B cell (primary cell): Measurements from ENCODE around the gene DPT.

Experiments used
- CTCF ChIP-seq: fragments of 200-600 bp; IDR thresholded peaks from one replicate; pipeline ENCODE4 v1.8.0; 2022; ENCODE audit warnings: antibody characterized with exemption, mild to moderate bottlenecking
- EZH2 ChIP-seq: IDR thresholded peaks from 2 replicates; pipeline ENCODE4 v1.6.1; 2012; ENCODE audit warnings: borderline replicate concordance, low read depth, mild to moderate bottlenecking, moderate library complexity, low read length; ENCODE audit not compliant: insufficient read depth, poor library complexity, severe bottlenecking

- no peak for TF ChIP-seq CTCF
- TF ChIP-seq EZH2: no peak
These were observed 75.4 kb downstream of the DPT start for GRCh38 chr1:168653567-168653966.
